NCI-H748 treated with DMSO at 0.1 percent for 48 hours (cell line): ENCODE results near the gene VPS26B.
"Not testable (repeated sequence)": the region's sequence is repeated elsewhere in the genome, so short reads cannot be mapped to it uniquely, and the experiment has no call there.

ENCODE experiments used
- DNase-seq: peaks from one replicate; lab custom pipeline; 2025; lab: John Stamatoyannopoulos, UW

VPS26B gene

DNA sequence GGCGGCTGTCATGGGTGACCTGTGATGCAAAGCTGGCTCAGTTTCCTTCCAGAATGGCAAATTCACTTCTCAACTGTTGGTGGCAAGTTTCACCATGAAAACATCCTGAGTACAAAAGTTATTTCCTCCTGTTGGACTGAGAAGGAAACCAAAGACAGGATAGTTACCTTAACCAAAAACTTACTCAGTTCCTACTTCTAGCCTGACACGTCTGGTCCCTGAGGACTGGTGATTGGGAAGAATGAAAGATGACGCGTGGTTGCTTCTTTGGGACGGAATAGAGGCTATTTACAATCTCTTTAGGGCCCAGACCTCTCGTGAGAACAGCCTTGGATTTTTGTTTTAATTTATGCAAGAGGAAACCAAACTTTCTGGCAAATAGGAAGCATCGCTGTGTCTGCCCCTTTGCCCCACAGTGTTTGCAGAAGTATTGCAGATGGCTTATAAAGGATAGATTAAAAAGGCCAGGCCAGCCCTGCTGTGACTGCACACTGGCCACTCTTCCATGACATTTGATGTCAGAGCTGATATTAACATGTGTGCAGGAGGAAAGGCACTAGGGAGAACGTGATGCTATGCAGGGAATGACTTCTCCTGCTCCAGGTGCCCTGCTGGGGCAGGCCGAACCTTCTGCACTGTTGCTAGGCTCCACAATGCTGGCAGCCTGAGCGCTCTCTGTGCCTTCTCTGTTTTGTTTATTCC is 7.6 kb downstream of the VPS26B start:
- no peak for DNase-seq

DNA sequence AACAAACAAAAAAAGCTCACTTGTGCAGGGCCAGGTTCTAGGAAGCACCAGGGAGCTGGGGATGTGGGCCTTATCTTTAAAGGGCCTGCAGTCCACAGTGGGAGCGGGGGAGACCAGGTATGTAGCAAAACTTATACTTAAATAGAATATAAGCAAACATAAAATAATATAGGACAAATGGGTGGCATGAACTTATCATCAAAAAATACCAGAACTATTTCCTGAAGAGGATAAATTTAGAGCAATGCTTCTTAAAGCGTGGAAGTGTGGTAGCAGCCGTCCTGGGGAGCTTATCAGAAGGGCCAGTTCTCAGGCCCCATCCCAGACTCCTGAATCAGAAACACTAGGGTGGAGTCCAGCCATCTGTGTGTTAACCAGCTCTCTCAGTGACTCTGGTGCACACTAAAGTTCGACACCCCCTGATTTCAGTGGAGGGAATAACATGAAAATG is 9.3 kb downstream of the VPS26B start:
- no peak for DNase-seq

DNA sequence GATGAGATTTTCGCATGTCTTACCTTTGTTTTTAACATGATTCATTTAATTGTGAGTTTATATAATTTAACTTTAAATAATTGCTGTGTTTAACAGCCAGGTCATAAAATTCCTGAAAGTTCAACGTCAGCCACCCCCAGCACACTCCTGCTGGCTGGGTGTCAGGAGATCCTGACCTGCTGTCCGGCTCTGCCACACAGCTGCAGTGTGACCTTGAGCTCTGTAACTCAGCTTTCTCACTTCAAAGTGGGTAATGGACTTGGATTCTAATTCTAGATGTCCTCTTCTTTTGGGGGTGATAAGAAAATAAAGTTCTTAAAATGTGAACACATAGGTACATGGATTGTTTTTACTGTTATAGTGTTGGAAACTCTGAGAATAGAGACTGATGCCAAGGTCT is 10.9 kb downstream of the VPS26B start:
- DNase-seq = no peak

DNA sequence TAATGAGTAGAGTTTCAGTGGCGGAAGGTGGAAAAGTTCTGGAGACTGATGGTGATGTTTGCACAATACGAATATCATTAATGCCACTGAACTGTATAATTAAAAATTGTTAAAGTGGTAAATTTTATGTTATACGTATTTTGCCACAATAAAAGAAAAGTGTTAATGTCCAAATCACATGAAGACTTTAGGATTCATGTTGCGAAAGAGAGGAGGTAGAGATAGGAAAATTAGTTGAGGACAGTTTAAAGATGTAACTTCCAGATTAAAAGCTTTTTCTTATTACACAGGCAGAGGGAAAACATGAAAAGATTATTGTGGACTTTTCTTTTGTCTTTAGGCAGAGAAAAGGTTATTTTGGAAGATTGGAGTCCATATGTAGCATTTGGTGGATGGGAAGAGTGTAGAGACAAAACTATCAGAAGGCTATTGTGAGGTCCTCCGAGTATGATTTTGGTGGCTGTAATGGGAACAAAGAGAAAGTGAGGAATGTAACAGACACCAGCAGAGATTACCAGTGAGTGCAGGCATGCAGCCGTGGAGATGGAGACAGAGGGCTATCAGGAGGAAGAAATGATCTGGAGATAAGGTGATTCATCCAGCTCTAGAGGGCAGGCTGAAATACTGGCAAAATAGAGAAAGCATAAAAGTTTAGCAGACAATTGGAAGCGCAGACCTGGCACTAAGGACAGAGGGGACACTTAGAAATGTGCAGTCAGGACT is 12.5 kb downstream of the VPS26B start:
- no peak for DNase-seq

DNA sequence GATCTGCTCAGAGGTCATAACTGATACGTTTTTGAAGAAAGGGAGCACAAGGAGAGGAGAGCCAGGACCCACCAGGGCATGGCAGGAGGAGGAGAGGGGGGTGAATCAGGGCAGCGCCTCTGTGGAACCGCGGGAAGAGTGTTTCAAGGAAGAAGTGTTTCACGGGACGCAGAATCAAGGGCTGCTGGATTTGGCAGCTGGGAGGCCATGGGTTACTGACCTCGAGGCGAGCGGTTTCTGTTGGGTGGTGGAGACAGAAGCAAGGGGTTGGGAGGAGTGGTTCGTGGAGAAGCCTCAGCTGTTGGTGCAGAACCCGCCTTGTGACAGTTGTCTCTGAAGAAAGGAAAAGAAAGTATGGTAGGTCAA is 13.1 kb downstream of the VPS26B start:
- no peak for DNase-seq

DNA sequence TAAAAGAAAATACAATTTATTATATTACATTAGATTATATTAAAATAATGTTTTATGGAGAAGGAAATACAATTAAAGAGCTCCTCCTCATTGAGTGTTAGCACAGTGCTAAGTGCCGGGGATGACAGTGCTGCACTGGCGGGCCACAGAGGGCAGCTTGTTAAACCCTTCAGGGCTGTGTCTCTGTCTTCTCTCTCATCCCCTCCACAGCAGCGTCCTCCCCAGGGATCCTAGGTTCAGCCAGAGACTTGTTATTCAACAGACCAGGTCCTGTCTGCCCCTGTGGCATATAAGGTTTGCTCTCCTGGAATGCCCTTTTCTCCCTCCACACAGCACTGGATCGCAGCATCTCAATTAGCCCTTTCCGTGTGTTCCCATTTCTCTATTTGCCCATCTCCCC is 14.5 kb downstream of the VPS26B start:
- no peak for DNase-seq

DNA sequence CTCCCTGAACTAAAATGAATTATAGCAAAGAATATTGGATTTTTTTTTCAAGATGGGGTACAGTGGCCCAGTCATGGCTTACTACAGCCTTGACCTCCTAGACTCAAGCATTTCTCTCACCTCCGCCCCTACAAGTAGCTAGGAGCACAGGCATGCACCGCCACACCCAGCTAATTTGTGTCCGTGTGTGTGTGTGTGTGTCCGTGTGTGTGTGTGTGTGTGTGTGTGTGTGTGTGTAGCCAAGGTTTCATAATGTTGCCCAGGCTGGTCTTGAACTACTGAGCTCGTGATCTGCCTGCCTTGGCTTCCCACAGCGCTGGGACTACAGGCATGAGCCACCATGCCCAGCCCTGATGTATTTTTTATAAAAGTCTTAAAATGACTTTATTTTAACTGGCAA is 16.1 kb downstream of the VPS26B start:
- no peak for DNase-seq

DNA sequence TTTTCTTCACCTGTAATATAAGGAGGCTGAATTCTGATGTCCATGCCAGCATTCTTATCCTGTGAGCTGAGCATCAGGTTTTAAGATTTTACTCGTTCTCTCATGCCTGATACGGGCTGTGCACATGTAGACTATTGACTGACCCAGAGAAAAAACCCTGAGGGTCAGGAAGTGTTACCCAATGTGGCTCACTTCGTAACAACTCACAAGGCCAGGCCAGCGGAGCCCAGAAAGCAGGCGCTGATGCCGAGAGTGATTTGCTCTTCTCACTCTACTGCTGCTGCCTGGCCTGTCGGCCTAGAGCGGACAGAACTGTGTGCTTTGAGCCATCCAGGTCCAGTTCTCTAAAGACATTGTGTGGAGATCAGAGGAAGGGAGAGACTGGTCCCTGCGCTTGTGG is 17.9 kb downstream of the VPS26B start:
- DNase-seq = no peak

DNA sequence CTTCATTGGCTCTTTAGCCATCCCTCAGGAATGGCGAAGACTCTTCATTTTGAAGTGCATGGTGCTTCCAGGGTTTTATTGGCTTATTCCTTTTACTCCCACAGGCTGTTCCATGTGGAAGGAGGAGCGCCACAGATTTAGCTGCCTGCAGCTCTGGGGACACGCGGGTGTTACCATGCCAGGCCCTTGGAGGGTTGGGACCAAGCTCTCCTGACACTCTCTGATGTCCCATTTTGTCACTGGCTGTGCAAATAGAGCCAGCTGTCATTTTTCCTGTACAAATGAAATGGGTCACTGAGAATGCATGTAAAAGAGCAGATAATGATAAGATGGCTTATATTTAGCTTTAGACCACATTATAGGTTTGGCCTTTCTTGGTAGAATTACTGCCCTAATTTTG is 19.4 kb downstream of the VPS26B start:
- DNase-seq = no peak

DNA sequence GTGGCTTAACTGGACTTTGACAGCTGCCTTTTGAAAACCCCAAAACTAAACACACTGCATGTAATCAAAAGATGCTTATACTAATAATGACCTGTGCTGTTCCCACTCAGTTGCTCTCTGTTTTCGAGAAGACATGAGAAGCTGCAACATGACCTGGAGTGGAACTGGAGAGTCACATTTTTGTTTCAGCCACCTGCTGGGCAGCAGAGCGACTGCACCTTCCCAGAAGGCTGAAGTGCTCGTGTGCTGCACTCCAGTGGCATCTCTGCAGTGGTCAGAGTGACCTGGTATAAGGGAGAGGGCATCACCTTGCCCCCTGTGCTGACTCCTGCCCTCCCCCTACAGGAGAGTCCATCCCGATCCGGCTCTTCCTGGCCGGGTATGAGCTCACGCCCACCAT is 20.1 kb downstream of the VPS26B start:
- no peak for DNase-seq

DNA sequence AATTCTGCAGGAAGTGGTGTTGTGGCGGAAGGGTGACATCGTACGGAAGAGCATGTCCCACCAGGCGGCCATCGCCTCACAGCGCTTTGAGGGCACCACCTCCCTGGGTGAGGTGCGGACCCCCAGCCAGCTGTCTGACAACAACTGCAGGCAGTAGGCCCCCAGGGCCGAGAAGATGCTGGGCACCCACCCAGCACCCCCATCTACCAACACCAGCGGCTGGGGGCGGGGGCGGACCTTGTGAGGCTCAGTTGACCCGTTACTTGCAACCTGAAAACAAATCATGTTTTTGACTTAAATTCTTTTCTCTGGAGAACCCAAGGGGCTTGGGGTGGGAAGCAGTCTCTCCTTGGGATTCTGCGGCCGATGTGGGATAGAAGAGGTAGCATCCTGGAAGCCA is 21.0 kb downstream of the VPS26B start:
- DNase-seq = no peak

DNA sequence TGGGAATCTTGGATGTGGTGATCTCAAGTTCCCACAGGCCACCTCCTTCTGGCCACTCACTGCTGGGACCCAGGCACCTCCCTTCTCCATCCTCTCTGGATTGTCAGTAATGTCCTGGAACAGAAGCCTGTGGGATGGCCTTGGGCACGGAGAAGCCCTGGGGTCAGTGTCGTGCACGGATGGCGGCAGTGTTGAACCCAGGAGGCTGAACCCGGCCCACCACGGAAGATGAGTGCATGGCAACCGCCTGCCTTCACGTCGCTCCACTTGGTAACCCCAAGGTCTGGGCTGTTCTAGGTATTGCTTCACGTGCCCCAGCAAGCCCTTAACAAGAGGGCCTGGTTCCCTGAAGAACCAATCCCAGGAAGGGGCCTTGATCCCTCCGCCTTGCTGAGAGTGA is 21.6 kb downstream of the VPS26B start:
- no peak for DNase-seq

DNA sequence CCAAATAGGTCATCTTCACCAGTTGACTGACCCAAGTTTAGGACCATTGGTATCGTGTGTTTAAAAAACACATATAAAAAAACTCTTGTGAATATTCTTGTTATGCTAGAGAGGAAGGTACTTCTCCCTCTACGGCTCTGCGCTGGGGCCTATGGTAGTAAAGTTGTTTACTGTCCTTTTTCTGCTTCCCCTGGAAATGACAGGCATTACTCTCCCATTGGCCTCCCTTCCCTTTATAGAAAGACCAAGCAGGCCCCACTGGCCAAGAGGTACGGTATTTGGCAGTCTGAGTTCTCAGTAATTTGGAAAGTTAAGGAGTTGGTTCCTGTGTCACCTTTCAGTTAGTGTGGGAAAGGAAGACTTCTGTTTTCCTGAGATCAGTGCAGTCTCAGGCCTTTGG is 22.2 kb downstream of the VPS26B start:
- DNase-seq = no peak

DNA sequence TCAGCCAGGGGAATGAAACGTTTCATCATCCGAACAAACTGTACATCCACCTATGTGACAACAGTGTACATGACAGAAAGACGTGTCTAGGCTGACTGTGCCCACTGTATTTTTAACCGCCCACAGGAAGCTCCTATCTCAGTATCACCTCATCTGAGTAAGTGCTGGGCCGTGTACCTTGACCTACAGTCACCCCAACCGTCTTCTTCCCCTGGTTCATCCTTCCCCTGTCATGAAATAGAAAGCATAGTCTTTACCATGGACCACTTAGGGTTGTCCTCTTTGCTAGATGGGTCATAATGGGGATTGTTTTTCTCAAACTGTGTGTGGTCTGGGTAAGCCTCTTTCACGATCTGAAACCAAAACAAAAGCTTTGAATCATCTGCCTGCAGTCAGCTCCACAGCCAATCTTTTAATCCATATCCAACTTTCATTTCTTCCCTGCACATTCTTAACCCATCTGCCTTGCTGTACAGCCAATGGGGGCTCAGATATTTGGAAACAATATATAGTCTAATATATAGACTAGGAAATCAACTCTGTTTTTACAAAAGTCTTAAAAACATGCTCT is 24.5 kb downstream of the VPS26B start:
- no peak for DNase-seq

DNA sequence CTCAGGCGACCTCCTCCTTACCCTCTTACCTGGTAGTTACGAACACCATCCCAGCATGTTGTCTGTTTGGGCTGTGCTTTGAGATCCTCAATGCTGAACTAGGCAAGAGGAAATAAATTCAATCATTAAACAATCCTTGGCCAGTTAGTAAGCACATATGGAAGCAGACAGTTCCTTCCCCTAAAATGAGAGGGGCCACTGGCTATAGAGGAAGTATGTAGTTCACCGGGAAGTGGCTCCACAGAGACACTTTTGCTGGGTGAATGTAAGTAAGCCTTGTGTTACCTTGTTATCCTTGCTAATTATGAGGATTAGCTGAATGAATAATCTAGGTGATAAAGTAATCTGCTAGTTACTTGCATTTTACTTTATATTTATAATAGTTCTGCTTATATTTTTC is 25.8 kb downstream of the VPS26B start:
- DNase-seq = no peak

DNA sequence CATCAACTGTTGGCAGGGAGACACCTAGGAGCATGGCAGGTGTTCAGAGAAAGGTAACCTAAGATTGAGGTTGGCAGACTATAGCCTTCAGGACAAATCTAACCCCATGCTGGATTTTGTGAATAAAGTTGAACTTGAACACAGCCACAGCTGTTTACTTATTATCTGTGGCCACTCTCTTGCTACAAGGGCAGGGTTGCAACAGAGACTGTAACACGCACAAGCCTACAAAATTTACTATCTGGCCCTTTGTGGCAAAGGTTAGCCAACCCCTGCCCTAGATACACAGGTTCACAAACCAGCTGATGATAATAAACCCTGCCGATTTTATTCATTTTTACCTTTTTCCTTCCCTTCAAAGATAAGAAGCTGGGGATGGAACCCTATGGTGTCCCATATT is 26.2 kb downstream of the VPS26B start:
- DNase-seq = no peak

DNA sequence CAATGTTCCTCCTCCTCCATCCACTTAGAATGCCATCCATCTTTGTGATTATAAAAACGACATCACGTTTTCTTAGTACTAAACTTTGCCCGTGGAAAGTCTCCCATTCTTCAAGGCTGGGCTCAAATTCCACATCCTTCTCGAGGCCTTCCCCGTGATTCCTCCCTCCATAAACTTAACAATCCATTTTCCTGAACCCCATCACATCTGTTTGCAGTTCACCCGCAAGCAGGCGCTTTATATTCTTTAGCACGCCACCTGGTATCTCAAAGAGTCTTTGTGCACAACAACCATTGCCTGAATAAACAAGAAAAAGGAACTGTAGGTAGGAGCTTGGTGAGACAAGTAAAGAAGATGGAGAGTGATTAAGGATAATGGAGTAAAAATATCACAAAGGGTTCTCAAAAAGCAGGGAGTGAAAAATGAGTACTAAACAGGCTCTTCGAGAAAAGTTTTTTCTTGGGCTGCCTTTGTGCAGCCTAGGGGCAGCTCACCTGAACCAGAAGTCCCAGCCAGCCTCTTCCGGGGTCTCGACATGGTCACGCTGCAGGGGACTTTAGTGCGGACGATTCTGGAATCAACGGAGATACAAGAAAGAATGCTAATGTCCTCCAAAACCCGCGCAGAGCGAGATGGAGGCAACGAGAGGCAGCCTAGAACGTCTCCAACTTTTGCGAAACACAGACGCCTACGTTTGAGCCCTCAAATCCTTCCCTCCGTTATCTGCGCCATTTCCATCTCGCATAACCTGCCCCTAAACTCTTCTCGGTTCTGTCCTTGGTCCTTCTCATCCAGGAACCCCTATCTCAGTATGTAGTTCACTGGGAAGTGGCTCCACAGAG is 28.1 kb downstream of the VPS26B start:
- DNase-seq = peak; percentile 49

DNA sequence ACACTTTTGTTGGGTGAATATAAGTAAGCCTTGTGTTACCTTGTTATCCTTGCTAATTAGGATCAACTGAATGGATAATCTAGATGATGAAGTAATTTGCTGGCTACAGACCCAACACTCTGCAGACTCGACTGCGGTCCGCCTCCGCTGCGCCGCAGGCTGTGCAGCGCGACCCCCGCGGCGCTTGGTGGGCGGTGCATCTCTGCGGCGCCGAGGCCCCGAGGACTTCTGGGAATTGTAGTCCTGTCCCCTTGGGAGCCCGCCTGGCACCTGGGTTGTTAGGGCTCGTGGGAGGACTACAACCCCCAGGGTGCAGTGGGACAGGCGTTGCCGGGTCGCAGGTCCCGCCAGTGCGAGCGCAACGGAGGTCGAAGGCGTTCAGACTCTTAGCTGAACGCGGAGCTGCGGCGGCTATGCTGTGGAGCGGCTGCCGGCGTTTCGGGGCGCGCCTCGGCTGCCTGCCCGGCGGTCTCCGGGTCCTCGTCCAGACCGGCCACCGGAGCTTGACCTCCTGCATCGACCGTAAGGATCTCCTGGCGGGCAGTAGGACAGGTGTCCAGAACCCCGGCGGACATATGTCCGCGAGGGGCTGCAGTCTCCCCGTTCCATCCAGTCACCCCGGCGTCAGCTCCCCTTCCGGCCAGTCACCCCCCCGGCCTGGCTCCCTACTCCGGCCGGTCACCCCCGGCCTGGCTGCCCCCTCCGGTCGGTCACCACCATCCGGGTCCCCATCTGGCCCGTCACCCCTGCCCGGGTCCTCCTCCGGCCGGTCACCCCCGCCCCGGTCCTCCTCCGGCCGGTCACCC is 28.9 kb downstream of the VPS26B start, which contains the start of the genes ACAD8 and THYN1:
TSS of gene ACAD8 (plus strand) at position 381 of the 806 bp plus-strand sequence. CDS start at position 414, 33 bp downstream.
TSS of gene THYN1 (minus strand) at position 165 of the 806 bp plus-strand sequence. CDS start 470 bp downstream, outside the sequence.
- peak; percentile 82 for DNase-seq

DNA sequence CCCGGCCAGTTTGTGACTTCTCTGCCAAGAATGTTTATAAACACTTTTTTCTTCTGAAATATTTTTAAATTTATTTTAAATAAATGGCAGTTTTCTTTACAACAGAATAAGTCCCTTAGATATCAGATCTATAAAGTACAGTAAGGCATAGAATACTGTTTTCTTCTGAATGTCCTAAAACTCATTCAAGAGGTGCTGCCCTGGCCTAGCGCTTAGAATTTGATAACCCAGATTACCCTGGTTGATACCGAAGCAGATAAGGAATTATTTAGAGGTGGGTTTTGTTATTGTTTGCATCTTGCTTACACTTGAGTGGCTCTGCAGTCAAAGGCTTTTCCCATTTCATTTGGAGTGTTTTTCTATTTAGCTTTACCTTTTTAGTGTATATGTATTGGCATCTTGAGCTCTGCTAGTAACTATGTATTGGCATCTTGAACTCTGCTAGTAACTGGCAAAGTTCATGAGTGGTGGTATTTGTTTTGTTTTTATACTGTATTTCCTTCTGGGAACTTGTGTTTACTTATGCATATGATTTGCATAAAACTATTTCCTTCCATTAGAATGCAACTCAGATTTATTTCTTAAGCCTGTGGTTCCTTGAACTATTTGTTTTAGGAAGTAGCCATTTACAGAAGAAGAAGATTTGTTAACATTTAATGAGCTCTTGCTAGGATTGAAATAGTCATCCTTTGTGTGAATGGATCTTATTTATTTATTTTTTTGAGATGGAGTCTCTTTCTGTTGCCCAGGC is 30.1 kb downstream of the VPS26B start:
- no peak for DNase-seq

DNA sequence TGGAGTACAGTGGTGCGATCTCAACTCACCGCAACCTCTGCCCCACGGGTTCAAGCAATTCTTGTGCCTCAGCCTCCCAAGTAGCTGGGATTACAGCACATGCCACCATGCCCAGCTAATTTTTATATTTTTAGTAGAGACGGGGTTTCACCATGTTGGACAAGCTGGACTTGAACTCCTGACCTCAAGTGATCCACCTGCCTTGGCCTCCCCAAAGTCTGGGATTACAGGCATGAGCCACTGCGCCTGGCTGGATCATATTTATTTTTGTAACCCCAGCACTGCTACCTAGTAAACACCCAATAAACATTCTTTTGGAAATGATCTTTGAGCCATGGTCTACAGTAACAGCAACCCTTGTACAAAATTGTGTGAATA is 30.7 kb downstream of the VPS26B start:
- DNase-seq = not testable (repeated sequence)

DNA sequence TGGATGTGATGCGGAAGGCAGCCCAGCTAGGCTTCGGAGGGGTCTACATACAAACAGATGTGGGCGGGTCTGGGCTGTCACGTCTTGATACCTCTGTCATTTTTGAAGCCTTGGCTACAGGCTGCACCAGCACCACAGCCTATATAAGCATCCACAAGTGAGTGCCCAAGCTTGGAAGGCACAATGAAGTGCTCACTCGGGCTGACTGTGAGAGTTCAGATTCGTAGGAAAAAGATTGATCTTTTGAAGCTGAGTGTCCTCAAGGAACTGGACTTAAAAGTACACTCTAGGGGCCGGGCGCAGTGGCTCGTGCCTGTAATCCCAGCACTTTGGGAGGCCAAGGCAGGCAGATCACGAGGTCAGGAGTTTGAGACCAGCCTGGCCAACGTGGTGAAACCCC is 32.6 kb downstream of the VPS26B start:
- no peak for DNase-seq
